NOMO-1 treated with dmso at 0.1 percent for 144 hours (cell line): ENCODE data around the gene FDX2.
A peak's percentile ranks its signal among the peaks of the same experiment; 100 is the strongest.

ENCODE experiments used
- DNase-seq: peaks from one replicate; lab custom pipeline; 2025; ENCODE audit not compliant: unreplicated experiment; lab: John Stamatoyannopoulos, UW

The FDX2 gene

GRCh38 chr19:10305139-10305806, 10.5 kb downstream of the FDX2 start:
- peak; percentile 18 for DNase-seq

GRCh38 chr19:10299545-10300458, 16.0 kb downstream of the FDX2 start:
- DNase-seq = peak; percentile 26

DNA sequence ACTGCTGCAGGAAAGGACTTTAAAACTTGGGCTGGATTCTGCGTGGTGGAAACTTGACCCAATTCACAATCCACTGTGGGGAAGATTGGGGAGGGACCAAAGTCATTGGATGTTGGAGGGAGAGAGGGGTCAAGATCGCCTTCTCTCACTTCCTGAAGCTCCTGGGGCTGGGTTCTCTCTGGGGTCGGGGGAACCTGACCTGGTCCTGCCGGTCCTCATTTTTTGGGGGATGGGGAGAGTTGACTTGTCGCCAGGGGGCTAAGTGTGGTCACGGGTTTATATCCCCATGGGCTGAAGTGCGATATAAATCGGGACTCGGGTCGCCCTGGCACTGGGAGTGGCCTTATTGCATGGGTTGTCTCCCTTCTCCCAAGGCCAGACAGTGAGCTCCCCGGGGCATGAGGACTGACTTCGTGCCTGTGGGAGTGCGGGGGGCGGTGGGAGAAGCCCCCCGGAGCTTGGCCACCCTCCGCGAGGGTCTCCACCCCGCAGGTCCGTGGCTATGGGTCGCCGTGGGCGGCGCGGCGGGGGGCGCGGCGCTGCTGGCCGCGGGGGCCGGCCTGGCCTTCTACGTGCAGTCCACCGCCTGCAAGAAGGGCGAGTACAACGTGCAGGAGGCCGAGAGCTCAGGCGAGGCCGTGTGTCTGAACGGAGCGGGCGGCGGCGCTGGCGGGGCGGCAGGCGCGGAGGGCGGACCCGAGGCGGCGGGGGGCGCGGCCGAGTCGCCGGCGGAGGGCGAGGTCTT, 19.8 kb downstream of the FDX2 start:
- DNase-seq = no peak

GRCh38 chr19:10295305-10295846, 20.4 kb downstream of the FDX2 start:
- peak; percentile 40 for DNase-seq

DNA sequence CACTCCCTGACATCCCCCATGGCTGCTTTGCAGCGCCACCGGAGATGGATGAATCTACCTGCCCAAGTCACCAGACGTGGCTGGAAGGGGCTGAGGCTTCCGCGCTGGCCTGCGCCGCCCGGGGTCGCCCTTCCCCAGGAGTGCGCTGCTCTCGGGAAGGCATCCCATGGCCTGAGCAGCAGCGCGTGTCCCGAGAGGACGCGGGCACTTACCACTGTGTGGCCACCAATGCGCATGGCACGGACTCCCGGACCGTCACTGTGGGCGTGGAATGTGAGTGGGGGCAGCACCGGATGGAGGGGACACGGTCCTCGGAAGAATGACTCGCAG, 21.5 kb downstream of the FDX2 start:
- DNase-seq = no peak

GRCh38 chr19:10293637-10294367, 22.0 kb downstream of the FDX2 start:
- DNase-seq = no peak

- DNase-seq = no peak
Measured at GRCh38 chr19:10292789-10293636, 22.8 kb downstream of the FDX2 start.

DNA sequence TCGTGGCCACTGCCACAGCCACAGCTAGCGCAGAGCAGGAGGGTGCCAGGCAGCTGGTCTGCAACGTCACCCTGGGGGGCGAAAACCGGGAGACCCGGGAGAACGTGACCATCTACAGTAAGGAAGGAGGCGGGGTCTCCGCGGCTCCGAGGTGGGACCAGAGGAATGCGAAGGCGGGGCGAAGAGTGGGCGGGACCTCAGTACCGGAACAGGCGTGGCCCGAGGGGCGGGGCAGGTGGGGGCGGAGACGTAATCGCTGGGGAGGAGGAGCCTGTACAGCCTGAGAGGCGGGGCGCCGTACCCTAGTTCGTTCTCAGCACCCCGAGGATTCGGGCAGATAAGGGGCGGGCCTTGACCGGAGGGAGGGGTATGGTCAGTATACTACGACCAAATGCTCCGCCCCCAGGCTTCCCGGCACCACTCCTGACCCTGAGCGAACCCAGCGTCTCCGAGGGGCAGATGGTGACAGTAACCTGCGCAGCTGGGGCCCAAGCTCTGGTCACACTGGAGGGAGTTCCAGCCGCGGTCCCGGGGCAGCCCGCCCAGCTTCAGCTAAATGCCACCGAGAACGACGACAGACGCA, 23.5 kb downstream of the FDX2 start:
- no peak for DNase-seq

GRCh38 chr19:10291554-10292205, 24.1 kb downstream of the FDX2 start:
- DNase-seq = no peak

GRCh38 chr19:10290876-10291553, 24.8 kb downstream of the FDX2 start:
- no peak for DNase-seq

GRCh38 chr19:10290357-10290875, 25.4 kb downstream of the FDX2 start:
- DNase-seq = no peak

- no peak for DNase-seq
Measured at GRCh38 chr19:10289836-10290356, 25.9 kb downstream of the FDX2 start, which contains the start of gene ICAM5. TSS of gene ICAM5 (plus strand) at chr19:10289952. CDS start at chr19:10290044, 92 bp downstream.

DNA sequence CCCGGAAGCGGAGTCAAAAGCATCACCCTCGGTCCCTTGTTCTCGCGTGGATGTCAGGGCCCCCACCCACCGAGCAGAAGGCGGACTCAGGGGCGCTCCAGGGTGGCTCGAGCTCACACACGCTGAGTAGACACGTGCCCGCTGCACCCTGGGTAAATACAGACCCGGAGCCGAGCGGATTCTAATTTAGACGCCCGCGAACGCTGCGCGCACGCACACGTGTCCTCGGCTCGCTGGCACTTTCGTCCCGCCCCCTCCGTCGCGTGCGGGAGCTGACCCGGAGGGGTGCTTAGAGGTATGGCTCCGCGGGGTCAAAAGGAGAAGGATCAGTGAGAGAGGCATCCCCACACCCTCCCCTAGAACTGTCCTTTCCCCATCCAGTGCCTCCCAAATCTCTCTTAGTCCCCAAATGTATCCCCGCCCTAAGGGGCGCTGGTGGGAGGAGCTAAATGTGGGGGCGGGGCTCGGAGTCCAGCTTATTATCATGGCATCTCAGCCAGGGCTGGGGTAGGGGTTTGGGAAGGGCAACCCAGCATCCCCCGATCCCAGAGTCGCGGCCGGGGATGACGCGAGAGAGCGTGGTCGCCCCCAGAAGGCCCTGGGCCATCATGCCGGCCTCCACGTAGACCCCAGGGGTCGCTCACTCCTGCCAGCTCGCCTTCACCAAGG, 26.5 kb downstream of the FDX2 start:
- DNase-seq = peak; percentile 25

DNA sequence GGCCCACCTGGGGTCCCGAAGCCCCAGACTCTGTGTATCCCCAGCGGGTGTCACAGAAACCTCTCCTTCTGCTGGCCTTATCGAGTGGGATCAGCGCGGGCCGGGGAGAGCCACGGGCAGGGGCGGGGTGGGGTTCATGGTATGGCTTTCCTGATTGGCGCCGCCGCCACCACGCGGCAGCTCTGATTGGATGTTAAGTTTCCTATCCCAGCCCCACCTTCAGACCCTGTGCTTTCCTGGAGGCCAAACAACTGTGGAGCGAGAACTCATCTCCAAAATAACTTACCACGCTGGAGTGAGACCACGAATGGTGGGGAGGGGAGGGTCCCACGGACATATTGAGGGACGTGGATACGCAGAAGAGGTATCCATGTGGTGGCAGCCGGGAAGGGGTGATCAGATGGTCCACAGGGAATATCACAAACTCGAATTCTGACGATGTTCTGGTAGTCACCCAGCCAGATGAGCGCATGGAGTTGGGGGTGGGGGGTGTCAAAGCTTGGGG, 27.1 kb downstream of the FDX2 start:
- no peak for DNase-seq

DNA sequence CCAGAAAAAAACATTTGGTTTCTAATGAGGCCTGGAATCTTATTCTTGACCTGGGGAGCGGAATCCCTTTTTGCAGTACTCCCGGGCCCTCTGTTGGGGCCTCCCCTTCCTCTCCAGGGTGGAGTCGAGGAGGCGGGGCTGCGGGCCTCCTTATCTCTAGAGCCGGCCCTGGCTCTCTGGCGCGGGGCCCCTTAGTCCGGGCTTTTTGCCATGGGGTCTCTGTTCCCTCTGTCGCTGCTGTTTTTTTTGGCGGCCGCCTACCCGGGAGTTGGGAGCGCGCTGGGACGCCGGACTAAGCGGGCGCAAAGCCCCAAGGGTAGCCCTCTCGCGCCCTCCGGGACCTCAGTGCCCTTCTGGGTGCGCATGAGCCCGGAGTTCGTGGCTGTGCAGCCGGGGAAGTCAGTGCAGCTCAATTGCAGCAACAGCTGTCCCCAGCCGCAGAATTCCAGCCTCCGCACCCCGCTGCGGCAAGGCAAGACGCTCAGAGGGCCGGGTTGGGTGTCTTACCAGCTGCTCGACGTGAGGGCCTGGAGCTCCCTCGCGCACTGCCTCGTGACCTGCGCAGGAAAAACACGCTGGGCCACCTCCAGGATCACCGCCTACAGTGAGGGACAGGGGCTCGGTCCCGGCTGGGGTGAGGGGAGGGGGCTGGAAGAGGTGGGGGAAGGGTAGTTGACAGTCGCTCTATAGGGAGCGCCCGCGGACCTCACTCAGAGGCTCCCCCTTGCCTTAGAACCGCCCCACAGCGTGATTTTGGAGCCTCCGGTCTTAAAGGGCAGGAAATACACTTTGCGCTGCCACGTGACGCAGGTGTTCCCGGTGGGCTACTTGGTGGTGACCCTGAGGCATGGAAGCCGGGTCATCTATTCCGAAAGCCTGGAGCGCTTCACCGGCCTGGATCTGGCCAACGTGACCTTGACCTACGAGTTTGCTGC, 28.7 kb downstream of the FDX2 start, which contains the start of gene ICAM4:
TSS of gene ICAM4 (plus strand) at position 153 of the 935 bp plus-strand sequence. CDS start at position 211, 58 bp downstream.
- peak; percentile 68 for DNase-seq

DNA sequence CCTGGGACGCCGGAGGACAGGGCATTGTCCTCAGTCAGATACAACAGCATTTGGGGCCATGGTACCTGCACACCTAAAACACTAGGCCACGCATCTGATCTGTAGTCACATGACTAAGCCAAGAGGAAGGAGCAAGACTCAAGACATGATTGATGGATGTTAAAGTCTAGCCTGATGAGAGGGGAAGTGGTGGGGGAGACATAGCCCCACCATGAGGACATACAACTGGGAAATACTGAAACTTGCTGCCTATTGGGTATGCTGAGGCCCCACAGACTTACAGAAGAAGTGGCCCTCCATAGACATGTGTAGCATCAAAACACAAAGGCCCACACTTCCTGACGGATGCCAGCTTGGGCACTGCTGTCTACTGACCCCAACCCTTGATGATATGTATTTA, 30.4 kb downstream of the FDX2 start:
- no peak for DNase-seq
